PC-3 (cell line): ENCODE measurements around the gene USH1C.

Source experiments
- CTCF ChIP-seq: fragments of 300-600 bp; sonication (generic); conservative IDR thresholded peaks from 2 replicates; pipeline ENCODE4 v1.5.1; 2017; ENCODE audit warnings: antibody characterized with exemption, low read depth, mild to moderate bottlenecking, low read length
- EZH2 ChIP-seq: fragments of 300-600 bp; sonication (generic); IDR thresholded peaks from one replicate; pipeline ENCODE4 v1.6.1; 2017; ENCODE audit warnings: antibody characterized with exemption, mild to moderate bottlenecking, low read length; ENCODE audit not compliant: unreplicated experiment

GRCh38 chr11:17476317-17477083, 67.7 kb downstream of the USH1C start, which contains the start of gene ABCC8:
- TF ChIP-seq EZH2, result peak; percentile 52
- no peak for TF ChIP-seq CTCF
